ENCODE results near the gene PRKG1. TPM values are rescaled to one million over a fixed set of nuclear protein-coding genes. Genes with fewer than 3 reads are reported as not detected.
A peak's percentile ranks its signal among the peaks of the same experiment; 100 is the strongest.

Gene PRKG1
- total RNA-seq, 4 donors from 2014 or later, result 24.5 to 46.1 (median 37.1) TPM

DNA sequence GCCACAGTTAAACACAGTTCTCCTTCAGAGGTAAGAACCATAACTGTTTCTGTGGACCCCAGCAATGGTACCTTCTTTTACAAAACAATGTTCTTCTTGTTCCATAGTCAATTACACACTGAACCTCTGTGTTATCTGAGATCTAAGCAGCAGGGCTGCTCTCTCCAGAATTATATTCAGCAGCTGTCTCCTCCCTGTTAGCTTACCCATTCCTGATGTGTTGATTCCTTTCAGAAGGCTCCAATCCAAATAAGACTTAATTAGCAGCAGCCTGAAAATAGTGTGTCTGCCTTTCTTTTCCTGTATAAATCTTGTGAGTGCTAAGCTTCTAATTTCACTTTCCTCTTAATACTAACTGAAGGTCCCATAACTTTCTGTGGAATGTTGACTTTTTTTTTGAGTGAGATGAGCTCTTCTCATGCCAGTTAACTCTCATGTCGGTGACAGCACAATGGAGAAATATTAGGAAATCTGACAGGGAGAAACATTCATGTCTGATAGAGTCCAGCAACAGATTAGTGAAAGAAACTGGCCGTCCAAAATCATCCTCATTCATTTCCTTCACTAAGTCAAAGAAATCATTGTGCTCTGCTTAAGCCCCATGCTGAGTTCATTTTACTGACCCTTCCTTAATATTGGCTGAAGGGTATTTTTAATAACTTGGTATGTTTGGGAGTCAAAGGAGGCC, 226.5 kb downstream of the PRKG1 start:
- H3K27me3 ChIP-seq, result no peaks in the 10 kb centered on the region
- WGBS, result 22% methylated on average over 2 of the region's 2 CpGs
- TF ChIP-seq EP300 (IDR thresholded peaks at IDR 0.05), result no peak
- no peak for TF ChIP-seq POLR2AphosphoS5 (IDR thresholded peaks at IDR 0.05)
- TF ChIP-seq, protein P1, sequence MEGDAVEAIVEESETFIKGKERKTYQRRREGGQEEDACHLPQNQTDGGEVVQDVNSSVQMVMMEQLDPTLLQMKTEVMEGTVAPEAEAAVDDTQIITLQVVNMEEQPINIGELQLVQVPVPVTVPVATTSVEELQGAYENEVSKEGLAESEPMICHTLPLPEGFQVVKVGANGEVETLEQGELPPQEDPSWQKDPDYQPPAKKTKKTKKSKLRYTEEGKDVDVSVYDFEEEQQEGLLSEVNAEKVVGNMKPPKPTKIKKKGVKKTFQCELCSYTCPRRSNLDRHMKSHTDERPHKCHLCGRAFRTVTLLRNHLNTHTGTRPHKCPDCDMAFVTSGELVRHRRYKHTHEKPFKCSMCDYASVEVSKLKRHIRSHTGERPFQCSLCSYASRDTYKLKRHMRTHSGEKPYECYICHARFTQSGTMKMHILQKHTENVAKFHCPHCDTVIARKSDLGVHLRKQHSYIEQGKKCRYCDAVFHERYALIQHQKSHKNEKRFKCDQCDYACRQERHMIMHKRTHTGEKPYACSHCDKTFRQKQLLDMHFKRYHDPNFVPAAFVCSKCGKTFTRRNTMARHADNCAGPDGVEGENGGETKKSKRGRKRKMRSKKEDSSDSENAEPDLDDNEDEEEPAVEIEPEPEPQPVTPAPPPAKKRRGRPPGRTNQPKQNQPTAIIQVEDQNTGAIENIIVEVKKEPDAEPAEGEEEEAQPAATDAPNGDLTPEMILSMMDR (IDR thresholded peaks at IDR 0.05), result no peak
- no peak for TF ChIP-seq POLR2A (IDR thresholded peaks at IDR 0.05; ENCODE audit: low read depth)
- H3K9me3 ChIP-seq, result no peaks in the 10 kb centered on the region
- intact Hi-C loops (cut with DNase I), result no loop called here
- H3K27ac ChIP-seq (replicated peaks in 1 of 4), result peak overlapping the region; percentile 63 to 72 (median 66)
- peaks cover 22 to 41% (median 30%) of the 10 kb centered on the region in 4 donors for H3K4me1 ChIP-seq
- H3K4me3 ChIP-seq, result no peak overlapping the region
- DNase-seq (ENCODE audit: extremely low spot score), result no peak
- H3K36me3 ChIP-seq, result no peaks in the 10 kb centered on the region

DNA sequence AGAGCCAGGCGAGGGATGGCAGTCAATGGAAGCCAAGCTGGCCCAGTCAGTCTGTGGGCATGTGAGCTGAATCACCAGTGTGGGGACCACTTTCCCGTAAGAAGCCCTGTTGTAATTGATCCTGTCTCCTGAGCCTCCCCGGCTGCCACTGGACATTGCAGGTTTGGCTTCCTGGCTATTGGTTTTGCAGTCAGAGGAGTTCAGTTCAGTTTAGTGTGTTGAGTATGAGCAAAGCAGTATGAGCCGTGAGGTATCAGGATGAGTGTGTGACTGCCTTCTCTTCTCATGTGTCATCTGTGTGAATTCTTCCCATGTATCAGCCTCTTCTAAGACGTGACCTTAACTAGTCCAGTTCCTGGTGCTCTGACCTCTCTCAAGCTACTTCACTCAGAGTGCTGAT, 227.4 kb downstream of the PRKG1 start:
- peak overlapping the region; percentile 63 to 72 (median 66) for H3K27ac ChIP-seq (replicated peaks in 1 of 4)
- peaks cover 22 to 41% (median 30%) of the 10 kb centered on the region in 4 donors for H3K4me1 ChIP-seq
- intact Hi-C loops (cut with DNase I), result no loop called here
- no peaks in the 10 kb centered on the region for H3K27me3 ChIP-seq
- TF ChIP-seq, protein P1 (IDR thresholded peaks at IDR 0.05), result no peak
- TF ChIP-seq POLR2AphosphoS5 (IDR thresholded peaks at IDR 0.05) (no peak), POLR2A (IDR thresholded peaks at IDR 0.05; ENCODE audit: low read depth) (no peak), EP300 (IDR thresholded peaks at IDR 0.05) (no peak)
- no peak for DNase-seq (ENCODE audit: extremely low spot score)
- 40% methylated on average over 4 of the region's 5 CpGs for WGBS
- H3K36me3 ChIP-seq, result no peaks in the 10 kb centered on the region
- H3K4me3 ChIP-seq, result no peak overlapping the region
- H3K9me3 ChIP-seq, result no peaks in the 10 kb centered on the region

DNA sequence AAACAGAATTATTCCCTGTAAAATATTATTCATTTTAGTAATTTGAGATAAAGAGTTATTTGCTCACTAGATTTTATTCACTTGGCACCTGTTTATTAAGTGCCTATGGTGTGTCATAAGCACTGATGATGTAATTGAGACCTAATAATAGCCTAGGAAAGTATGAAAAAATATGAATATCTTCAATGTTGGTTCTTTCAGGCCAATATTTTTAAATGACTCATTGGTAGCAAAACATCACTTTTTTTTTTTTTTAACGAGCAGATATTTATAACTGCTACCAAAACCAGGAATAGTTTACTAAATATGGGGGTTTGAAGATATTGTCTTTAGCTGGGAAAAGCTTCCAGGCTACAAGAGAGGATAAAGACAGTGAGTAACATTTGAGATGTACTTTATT, 228.0 kb downstream of the PRKG1 start:
- TF ChIP-seq, protein P1 (IDR thresholded peaks at IDR 0.05), result no peak
- TF ChIP-seq POLR2A (IDR thresholded peaks at IDR 0.05; ENCODE audit: low read depth), result no peak
- no peak for TF ChIP-seq EP300 (IDR thresholded peaks at IDR 0.05)
- TF ChIP-seq POLR2AphosphoS5 (IDR thresholded peaks at IDR 0.05), result no peak
- no peaks in the 10 kb centered on the region for H3K36me3 ChIP-seq
- 38% methylated on average over 1 of the region's 1 CpG for WGBS
- peak overlapping the region; percentile 25 to 72 (median 64) for H3K27ac ChIP-seq (replicated peaks in 1 of 4)
- H3K4me1 ChIP-seq, result peaks cover 22 to 41% (median 30%) of the 10 kb centered on the region in 4 donors
- no peaks in the 10 kb centered on the region for H3K27me3 ChIP-seq
- no peak overlapping the region for H3K4me3 ChIP-seq
- DNase-seq (ENCODE audit: extremely low spot score), result no peak
- H3K9me3 ChIP-seq, result no peaks in the 10 kb centered on the region
- intact Hi-C loops (cut with DNase I), result no loop called here

DNA sequence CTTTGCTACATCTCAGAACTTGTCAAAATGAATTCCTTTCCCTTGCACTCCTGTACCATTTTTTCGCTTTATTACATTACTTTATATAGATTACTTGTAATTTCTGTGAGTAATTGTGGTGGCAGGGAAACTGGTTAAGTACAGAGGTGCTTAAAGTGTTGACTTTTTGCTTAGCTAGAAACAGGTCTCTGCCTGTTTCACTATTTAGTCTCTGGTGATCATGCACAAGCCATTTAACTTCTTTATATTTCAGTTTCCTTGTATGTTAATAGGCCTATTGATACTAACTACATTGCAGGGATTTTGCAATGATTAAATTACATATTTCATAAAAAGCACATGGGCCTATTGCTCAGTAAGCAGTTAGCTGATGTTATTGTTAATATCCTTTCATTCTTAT, 233.8 kb downstream of the PRKG1 start:
- Histone ChIP-seq H3K4me1 (peaks cover 0 to 7% (median 4%) of the 10 kb centered on the region in 4 donors), H3K4me3 (no peak overlapping the region), H3K27ac (replicated peaks in 1 of 4) (no peak overlapping the region), H3K9me3 (no peaks in the 10 kb centered on the region), H3K36me3 (no peaks in the 10 kb centered on the region), H3K27me3 (no peaks in the 10 kb centered on the region)
- intact Hi-C loops (cut with DNase I), result no loop called here
- DNase-seq (ENCODE audit: extremely low spot score), result no peak
- TF ChIP-seq EP300 (IDR thresholded peaks at IDR 0.05) (no peak), POLR2A (IDR thresholded peaks at IDR 0.05; ENCODE audit: low read depth) (no peak), POLR2AphosphoS5 (IDR thresholded peaks at IDR 0.05) (no peak)
- TF ChIP-seq, protein P1 (IDR thresholded peaks at IDR 0.05), result no peak
- 88% methylated on average over 1 of the region's 1 CpG for WGBS

All from esophagus muscularis mucosa (tissue), 4 donors.